ENCODE measurements around the gene TIMM44.
"Not testable (repeated sequence)": the region's sequence is repeated elsewhere in the genome, so short reads cannot be mapped to it uniquely, and the experiment has no call there.

Gene TIMM44

GRCh38 chr19:7942981-7943443 lies 454 bp downstream of the TIMM44 start:
- DNase-seq, result no peak

GRCh38 chr19:7941895-7942596 lies 1.4 kb downstream of the TIMM44 start:
- DNase-seq, result no peak

DNA sequence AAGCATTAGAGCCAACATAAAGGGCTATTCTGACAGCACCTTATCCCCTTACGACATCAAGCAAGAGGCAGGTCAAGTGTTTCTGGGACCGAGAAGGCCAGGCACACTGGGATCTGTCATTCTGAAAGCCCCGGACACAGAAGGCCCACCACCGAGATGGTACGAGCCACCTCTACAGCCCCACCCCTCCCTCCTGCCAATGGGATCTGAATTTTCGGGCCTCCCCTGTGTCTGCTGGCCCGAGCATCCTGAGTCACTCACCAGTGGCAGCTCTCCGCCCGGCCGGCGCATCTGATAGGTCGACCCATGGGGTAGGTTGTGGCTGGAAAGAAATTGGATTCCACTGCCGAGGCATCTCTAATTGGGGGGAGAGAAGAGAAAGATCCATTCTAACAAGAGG lies 2.6 kb downstream of the TIMM44 start:
- no peak for DNase-seq

DNA sequence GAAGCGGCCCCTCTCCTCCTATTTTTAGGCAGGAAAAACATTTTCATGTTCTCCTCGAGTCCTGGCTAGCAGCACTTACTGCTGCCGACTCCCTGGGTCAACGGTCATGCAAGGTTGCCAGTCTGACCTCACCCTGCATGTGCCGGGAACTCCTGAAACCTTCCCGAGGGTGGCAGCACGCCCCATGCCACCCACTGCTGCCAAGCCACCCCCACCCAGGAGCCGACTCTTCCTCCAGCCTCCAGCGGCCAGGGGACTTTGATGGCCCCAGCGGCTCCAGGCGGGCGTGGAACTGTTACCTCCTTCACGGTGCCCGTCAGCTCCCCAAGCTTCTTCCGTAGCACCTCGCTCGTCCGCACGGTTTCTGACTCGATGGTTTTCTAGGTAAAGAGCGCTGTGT lies 8.7 kb downstream of the TIMM44 start:
- no peak for DNase-seq

- DNase-seq, result no peak
These were observed 9.4 kb downstream of the TIMM44 start for GRCh38 chr19:7933828-7934725.

- DNase-seq, result no peak
These were observed 10.1 kb downstream of the TIMM44 start for GRCh38 chr19:7933411-7933810.

- DNase-seq, result no peak
These were observed 10.6 kb downstream of the TIMM44 start for GRCh38 chr19:7932930-7933300.

GRCh38 chr19:7932276-7932929 lies 11.1 kb downstream of the TIMM44 start:
- no peak for DNase-seq

DNA sequence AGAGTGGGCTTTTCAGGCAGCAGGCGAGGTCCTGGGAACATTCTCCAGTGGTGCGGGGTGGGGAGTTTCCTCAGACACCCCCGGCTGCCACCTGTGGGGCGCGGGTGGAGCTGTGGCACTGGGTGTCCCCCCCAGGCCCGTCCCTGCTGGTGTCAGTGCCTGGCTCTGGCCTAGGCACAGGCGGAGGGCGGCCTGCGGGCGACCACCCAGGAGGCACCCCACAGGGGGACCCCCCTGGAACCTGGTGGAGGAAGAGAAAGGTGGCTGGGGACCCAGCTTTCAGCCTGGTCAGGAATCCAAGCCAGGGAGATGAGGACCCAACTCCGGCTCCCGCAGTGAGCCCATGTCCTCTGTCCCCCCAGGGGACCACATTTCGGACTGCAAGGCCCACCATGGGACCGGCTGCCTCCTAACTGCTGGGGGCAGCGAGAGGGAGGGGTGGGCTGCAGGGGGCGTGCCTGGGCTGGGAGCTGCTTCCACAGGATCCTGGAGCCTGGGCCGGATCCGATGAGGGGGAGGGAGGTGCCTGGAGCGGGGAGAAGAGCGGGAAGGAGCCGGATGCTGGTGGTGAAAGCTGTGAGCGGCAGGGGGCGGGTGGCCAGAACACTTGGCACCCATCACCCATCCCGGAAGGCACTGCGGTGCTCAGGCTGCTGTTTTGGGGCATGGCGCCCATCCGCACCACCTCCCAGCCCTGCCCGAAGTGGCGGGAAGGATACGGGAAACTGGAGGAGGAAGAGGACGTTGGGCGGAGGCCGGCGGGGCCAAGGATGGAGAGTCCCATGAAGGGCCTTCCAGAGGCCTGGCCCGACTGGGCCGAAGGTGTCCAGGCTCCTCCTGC lies 12.0 kb downstream of the TIMM44 start:
- no peak for DNase-seq

DNA sequence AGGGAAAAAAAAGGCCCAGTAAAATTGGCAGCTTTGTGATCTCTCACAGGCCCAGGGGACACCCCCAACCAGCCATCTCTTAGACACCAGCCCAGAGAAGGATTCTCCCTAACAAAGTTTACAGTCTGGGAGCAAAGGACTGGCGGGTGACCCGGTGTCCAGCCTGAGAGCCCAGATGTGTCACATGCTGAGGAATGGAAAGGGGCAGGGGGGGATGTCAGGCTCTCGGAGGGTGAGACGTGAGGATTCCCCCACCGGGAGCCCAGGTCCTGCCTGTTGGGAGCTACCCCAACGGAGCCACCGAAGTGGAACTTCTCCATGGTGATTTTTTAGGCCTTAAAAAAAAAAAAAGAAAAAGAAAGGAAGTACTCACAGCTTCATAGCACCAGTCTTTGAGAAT lies 12.7 kb downstream of the TIMM44 start:
- DNase-seq, result no peak

DNA sequence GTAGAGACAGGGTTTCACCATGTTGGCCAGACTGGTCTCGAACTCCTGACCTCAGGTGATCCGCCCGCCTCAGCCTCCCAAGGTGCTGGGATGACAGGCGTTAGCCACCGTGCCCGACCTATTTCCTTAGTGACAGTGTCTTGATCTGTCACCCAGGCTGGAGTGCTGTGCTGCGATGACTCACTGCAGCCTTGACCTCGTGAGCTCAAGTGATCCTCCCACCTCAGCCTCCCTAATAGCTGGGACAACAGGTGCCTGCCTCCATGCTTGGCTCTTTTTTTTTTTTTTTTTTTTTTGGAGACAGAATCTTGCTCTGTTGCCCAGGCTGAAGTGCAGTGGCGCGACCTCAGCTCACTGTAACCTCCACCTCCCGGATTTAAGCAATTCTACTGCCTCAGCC lies 13.4 kb downstream of the TIMM44 start:
- not testable (repeated sequence) for DNase-seq

GRCh38 chr19:7928741-7929701 lies 14.4 kb downstream of the TIMM44 start:
- peak; percentile 62 for DNase-seq

- DNase-seq, result no peak
These were observed 15.1 kb downstream of the TIMM44 start for GRCh38 chr19:7928334-7928706.

- no peak for DNase-seq
These were observed 15.7 kb downstream of the TIMM44 start for GRCh38 chr19:7927605-7928333.

GRCh38 chr19:7926727-7927604 lies 16.5 kb downstream of the TIMM44 start:
- DNase-seq, result no peak

DNA sequence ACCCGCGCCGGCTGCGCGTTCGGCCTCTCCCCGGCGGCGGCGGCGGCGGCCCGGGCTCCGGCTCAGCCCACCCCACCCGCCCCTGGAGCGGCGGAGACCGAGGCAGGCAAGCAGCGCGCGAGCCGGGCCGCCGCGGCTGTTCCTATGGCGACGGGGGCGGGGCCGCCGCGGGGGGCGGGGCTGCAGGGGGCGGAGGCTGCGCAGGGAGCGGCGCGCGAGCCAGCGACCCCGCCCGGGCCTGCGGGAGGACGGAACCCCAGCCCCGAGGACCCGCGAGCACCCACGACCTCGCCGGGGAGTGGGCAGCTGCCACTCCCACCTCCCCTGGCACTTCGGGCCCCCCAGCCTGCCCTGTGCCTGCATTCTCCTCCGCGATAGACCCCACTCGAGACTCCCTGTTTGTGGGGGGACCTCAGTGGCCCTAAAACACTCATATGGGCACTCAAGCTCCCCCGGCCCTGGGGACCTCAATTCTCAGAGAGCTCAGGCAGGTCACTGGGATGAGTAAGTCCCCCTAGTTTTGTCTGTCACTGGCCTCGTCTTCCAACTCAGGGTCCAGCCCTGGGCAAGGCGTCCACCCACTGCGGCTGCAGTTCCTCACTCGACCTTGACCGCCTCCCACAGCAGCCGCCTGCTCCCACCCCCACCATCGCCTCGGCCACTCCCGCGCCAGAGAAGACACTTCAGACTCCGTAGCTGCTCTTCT lies 17.3 kb downstream of the TIMM44 start, which contains the start of gene CTXN1:
TSS of gene CTXN1 (minus strand) at position 115 of the 706 bp plus-strand sequence. CDS start 597 bp downstream, outside the sequence.
- peak; percentile 77 for DNase-seq

GRCh38 chr19:7925171-7925851 lies 18.2 kb downstream of the TIMM44 start:
- peak; percentile 84 for DNase-seq

GRCh38 chr19:7924651-7925170 lies 18.8 kb downstream of the TIMM44 start:
- no peak for DNase-seq

All from RPMI8226 (cell line).